Effector memory CD8-positive, alpha-beta T cell (primary cell): ENCODE data around the gene ACTR10.
A peak's percentile ranks its signal among the peaks of the same experiment; 100 is the strongest.

Experiments
- ATAC-seq: fragments of 150-1000 bp; cut with Tn5 transposase; replicated peaks from 2 replicates; pipeline ENCODE4 v1.10.0; 2021; ENCODE audit warnings: mild to moderate bottlenecking, moderate library complexity
- DNase-seq, 3 experiments: peaks; one replicate each; pipeline ENCODE4 v3.0.0; 2021
- H3K27ac Mint-ChIP-seq, 2 donors: one replicate each; pipeline ENCODE4 v1.8.0; 2022; ENCODE audit warnings: mild to moderate bottlenecking in 2 of 2, mixed read lengths in 2 of 2, moderate library complexity in 2 of 2
- H3K27me3 Mint-ChIP-seq, 2 donors: one replicate each; pipeline ENCODE4 v1.8.0; 2022; ENCODE audit warnings: mixed read lengths in 2 of 2
- H3K36me3 Mint-ChIP-seq: one replicate; pipeline ENCODE4 v1.8.0; 2022; ENCODE audit warnings: mild to moderate bottlenecking, moderate library complexity, mixed read lengths; ENCODE audit not compliant: insufficient read depth
- H3K4me1 Mint-ChIP-seq, 2 donors: one replicate each; pipeline ENCODE4 v1.8.0; 2022; ENCODE audit warnings: low read depth in 2 of 2, mixed read lengths in 2 of 2
- H3K4me3 Mint-ChIP-seq, 2 donors: one replicate each; pipeline ENCODE4 v1.8.0; 2022; ENCODE audit warnings: mild to moderate bottlenecking in 2 of 2, mixed read lengths in 2 of 2, moderate library complexity in 2 of 2
- H3K9me3 Mint-ChIP-seq, 2 donors: one replicate each; pipeline ENCODE4 v1.8.0; 2022; ENCODE audit warnings: mixed read lengths in 2 of 2
- total RNA-seq, 9 experiments: gene quantifications; one replicate each; lab custom pipeline; 2026; lab: John Stamatoyannopoulos, UW

ACTR10 gene
- 25.5 to 61.7 (median 46.9) reads per million in 9 experiments for total RNA-seq

- peak; percentile 82 for ATAC-seq
- H3K4me1 Mint-ChIP-seq: peaks cover 33 to 37% of the 10 kb centered on the region in 2 donors
These were observed at the start of gene ACTR10 for GRCh38 chr14:58199726-58200479. Gene ACTR10 (plus strand): TSS chr14:58200149. CDS start chr14:58200218, 69 bp downstream.

GRCh38 chr14:58150243-58150805, 49.6 kb upstream of the ACTR10 start:
- no peaks in the 10 kb centered on the region for H3K36me3 Mint-ChIP-seq
- H3K4me1 Mint-ChIP-seq: peaks cover 11 to 12% of the 10 kb centered on the region in 2 donors
- H3K9me3 Mint-ChIP-seq: no peaks in the 10 kb centered on the region
- no peak for DNase-seq
- ATAC-seq: no peak
- H3K27ac Mint-ChIP-seq: no peak overlapping the region
- peaks cover 45 to 55% of the 10 kb centered on the region in 2 donors for H3K27me3 Mint-ChIP-seq
- H3K4me3 Mint-ChIP-seq: peak overlapping the region; percentile 77 to 79

More at GRCh38 chr14:58199726-58200479, at the start of gene ACTR10:
- Mint-ChIP-seq H3K4me3 (peak within 1 kb of the TSS; percentile 95 to 96), H3K27ac (peak within 1 kb of the TSS; percentile 98 to 99), H3K36me3 (peaks cover 45% of the 10 kb centered on the region), H3K9me3 (no peaks in the 10 kb centered on the region), H3K27me3 (no peaks in the 10 kb centered on the region)
- DNase-seq: peak; percentile 81 to 95 (median 87)

DNA sequence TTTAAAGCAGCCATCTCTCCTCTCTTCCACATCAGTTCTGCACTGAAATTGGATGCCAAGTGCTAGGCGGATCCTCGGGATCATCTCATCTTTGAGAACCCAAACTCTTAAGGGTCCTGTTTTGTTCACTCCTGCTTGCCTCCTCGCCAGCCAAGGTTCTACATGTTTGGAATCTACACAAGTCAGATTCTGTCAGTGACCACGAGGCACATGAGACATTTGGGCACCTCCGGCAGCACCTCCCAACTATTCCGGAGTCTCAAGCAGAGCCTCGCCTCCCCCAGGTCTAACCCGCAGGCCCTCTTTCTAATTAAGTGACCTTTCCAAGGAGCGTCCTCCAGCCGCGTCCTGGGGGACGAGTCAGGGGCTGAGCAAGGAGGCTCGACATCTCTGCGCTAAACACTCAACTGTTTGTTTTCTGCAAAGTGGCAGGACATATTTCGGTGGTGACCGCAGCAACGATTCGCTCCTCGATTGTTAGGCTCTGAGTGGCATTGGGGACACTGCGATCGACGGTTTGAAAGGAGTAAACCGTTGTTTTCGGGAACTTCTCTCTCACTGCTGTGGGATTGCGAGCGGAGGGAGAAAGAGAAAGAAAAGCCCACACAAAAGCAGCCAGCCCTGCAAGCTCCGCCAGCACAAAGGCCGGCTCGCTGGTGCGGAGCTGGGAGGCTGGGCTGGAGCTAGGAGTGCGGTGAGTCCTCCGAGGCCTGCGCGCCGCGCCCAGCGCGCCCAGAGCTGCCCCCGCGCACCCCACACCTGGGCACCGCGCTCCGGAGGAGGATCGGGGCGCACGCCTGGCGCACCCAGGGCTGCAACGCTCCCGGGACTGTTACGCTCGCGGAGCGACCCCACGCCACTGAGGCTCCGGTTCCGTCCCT, 48.6 kb upstream of the ACTR10 start:
- Mint-ChIP-seq H3K27me3 (peaks cover 55 to 59% of the 10 kb centered on the region in 2 donors), H3K4me3 (peak overlapping the region; percentile 77 to 79), H3K36me3 (no peaks in the 10 kb centered on the region), H3K9me3 (no peaks in the 10 kb centered on the region), H3K27ac (no peak overlapping the region), H3K4me1 (peaks cover 11 to 12% of the 10 kb centered on the region in 2 donors)
- DNase-seq (no peak), ATAC-seq (peak; percentile 52)

DNA sequence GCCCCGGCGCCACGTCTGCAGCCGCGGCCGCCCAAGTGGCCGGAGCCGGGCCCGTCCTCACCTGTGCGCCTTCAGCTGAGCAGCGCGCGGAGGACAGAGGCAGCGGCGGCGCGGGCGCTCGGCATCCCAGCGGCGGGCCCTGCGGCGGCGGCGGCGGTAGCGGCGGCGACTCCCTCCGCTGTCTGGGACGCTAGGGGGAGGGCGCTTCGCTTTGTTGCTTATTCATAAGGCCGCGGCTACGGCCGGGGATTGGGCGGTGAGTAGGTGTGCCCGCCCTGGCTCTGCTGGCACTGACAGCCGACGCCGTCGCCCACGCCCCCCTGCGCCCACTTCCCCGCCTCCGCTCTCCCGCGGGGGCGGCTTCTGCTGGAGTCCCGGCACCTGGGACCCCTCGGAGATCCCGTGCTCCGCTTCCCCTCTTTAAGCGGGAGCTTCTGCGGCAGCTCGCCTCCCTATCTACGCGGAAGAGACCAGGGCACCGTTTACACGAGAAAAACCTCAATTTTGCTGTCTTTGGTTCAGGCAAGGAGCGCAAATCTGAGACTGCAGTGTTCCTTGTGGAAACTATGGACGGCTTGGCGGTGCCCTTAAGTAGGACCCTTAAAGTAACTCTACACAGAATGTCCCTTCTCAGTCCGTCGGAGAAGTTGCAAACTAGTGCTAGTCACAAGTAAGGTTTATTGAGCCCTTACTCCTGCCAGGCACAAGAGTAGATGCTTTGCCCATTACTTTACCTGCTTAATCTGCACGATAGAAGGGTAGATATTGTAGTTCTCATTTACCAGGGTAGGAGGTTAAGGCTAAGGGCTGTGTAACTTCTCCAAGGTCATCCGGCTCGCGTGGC, 47.7 kb upstream of the ACTR10 start, which contains the start of gene ARMH4:
ARMH4 (minus strand) TSS at position 200 of the 844 bp plus-strand sequence. CDS start 12,855 bp downstream, outside the sequence.
- DNase-seq: peak; percentile 42 to 54 (median 51)
- Mint-ChIP-seq H3K36me3 (no peaks in the 10 kb centered on the region), H3K9me3 (no peaks in the 10 kb centered on the region), H3K4me3 (peak within 1 kb of the TSS; percentile 77 to 79), H3K27me3 (peaks cover 59 to 63% of the 10 kb centered on the region in 2 donors), H3K27ac (no peak within 1 kb of the TSS), H3K4me1 (peaks cover 11 to 12% of the 10 kb centered on the region in 2 donors)
- peak; percentile 94 for ATAC-seq

DNA sequence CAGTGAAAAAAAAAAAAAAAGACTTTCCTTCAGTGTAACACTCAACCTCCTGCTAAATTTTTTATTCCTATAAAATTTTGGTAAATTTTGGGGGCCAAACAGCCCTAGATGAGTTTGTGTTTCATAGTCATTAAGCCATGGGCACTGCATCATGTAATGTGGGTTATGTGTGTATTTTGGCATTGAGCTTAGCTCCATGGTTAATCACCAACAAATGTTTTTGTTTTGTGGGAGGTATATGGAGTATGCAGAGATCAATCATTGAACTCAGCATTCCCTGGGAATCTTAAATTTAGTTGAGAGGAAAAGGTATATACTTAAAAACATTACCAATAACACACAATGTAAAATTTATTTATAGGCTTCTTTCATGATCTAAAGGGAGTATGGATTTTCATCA, 39.4 kb upstream of the ACTR10 start:
- Mint-ChIP-seq H3K36me3 (no peaks in the 10 kb centered on the region), H3K4me1 (no peaks in the 10 kb centered on the region), H3K27ac (no peak overlapping the region), H3K9me3 (no peaks in the 10 kb centered on the region), H3K4me3 (no peak overlapping the region), H3K27me3 (peaks cover 41 to 47% of the 10 kb centered on the region in 2 donors)
- ATAC-seq (no peak), DNase-seq (no peak)

GRCh38 chr14:58166005-58166983, 33.7 kb upstream of the ACTR10 start:
- H3K36me3 Mint-ChIP-seq: no peaks in the 10 kb centered on the region
- H3K27me3 Mint-ChIP-seq: peaks cover 10 to 29% of the 10 kb centered on the region in 2 donors
- no peak overlapping the region for H3K27ac Mint-ChIP-seq
- peak; percentile 62 to 70 (median 66) for DNase-seq
- peaks cover 8% of the 10 kb centered on the region in 2 donors for H3K4me1 Mint-ChIP-seq
- peak; percentile 70 for ATAC-seq
- no peak overlapping the region for H3K4me3 Mint-ChIP-seq
- H3K9me3 Mint-ChIP-seq: no peaks in the 10 kb centered on the region

- ATAC-seq (no peak), DNase-seq (no peak)
- Mint-ChIP-seq H3K27me3 (peaks cover 10 to 29% of the 10 kb centered on the region in 2 donors), H3K4me3 (no peak overlapping the region), H3K27ac (no peak overlapping the region), H3K4me1 (peaks cover 8% of the 10 kb centered on the region in 2 donors), H3K9me3 (no peaks in the 10 kb centered on the region), H3K36me3 (no peaks in the 10 kb centered on the region)
These were observed 32.9 kb upstream of the ACTR10 start for GRCh38 chr14:58167057-58167456.

DNA sequence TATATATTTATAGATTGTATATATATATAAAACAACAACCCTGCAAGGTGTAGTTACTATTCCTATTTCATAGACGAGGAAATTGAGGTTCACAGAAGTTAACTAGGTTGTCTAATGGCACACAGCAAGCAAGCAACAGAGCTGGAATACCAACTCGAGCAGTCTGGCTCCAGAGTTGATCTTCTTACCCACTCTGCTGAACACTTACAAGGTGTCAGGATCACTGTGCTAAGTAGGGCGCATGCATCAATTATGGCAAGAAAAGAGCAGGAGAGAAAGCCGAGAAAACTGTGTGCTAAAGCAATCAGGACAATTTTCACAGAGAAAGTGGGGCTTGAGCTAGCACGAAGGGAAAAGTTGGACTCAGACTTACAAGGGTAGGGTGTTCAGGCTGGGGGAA, 32.1 kb upstream of the ACTR10 start:
- Mint-ChIP-seq H3K27me3 (peaks cover 10 to 29% of the 10 kb centered on the region in 2 donors), H3K4me1 (peaks cover 8% of the 10 kb centered on the region in 2 donors), H3K36me3 (no peaks in the 10 kb centered on the region), H3K27ac (no peak overlapping the region), H3K4me3 (no peak overlapping the region), H3K9me3 (no peaks in the 10 kb centered on the region)
- no peak for DNase-seq
- ATAC-seq: no peak

GRCh38 chr14:58171090-58171489, 28.9 kb upstream of the ACTR10 start:
- H3K9me3 Mint-ChIP-seq: no peaks in the 10 kb centered on the region
- ATAC-seq: peak; percentile 76
- DNase-seq: peak in 2 of 3 experiments; percentile 7 to 10

GRCh38 chr14:58177125-58177524, 22.8 kb upstream of the ACTR10 start:
- no peak for ATAC-seq
- no peaks in the 10 kb centered on the region for H3K36me3 Mint-ChIP-seq
- H3K9me3 Mint-ChIP-seq: no peaks in the 10 kb centered on the region
- no peak for DNase-seq
- no peaks in the 10 kb centered on the region for H3K4me1 Mint-ChIP-seq
- no peak overlapping the region for H3K4me3 Mint-ChIP-seq
- no peak overlapping the region for H3K27ac Mint-ChIP-seq
- H3K27me3 Mint-ChIP-seq: peaks cover 20 to 23% of the 10 kb centered on the region in 2 donors

More at GRCh38 chr14:58171090-58171489, 28.9 kb upstream of the ACTR10 start:
- H3K36me3 Mint-ChIP-seq: no peaks in the 10 kb centered on the region
- H3K27me3 Mint-ChIP-seq: peaks cover 22 to 47% of the 10 kb centered on the region in 2 donors
- no peak overlapping the region for H3K4me3 Mint-ChIP-seq
- peaks cover 6 to 8% of the 10 kb centered on the region in 2 donors for H3K4me1 Mint-ChIP-seq
- H3K27ac Mint-ChIP-seq: no peak overlapping the region

DNA sequence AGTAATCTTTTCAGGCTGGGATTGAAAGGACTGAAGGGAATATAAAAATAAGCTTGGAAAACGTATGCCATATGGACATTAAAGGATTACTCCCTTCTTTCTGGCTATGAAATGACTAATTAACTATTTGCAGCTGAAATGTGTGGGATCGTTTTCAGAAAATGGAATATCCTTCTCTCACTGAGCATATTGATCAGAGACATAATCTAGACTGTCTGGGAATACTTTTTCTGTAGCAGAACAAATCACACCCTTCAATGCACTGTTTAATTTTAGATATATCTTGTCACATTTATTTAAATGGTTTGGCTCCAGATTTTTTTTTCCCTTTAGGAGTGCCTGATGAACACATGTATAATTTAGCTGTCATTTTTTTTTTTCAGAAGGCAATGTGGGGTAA, 10.8 kb upstream of the ACTR10 start:
- no peak for ATAC-seq
- Mint-ChIP-seq H3K9me3 (no peaks in the 10 kb centered on the region), H3K27me3 (peaks cover 0 to 15% of the 10 kb centered on the region in 2 donors), H3K4me3 (no peak overlapping the region), H3K27ac (no peak overlapping the region), H3K4me1 (no peaks in the 10 kb centered on the region), H3K36me3 (no peaks in the 10 kb centered on the region)
- DNase-seq: no peak
